ENCODE results near the gene ZC3H12A.

- no peak for TF ChIP-seq EZH2phosphoT487 (IDR thresholded peaks at IDR 0.05; ENCODE audit: insufficient read depth, low read depth)
- no peak for TF ChIP-seq EZH2 (IDR thresholded peaks at IDR 0.05; ENCODE audit: insufficient read depth, poor library complexity, severe bottlenecking)
Measured at GRCh38 chr1:37480581-37481288, 6.4 kb downstream of the ZC3H12A start.
